A673 (cell line): ENCODE measurements around the gene TET3. TPM values are rescaled to one million over a fixed set of nuclear protein-coding genes. Genes with fewer than 3 reads are reported as not detected.

Source experiments
- BruUV-seq: library from RNA; stranded (reverse); fragments of 400-500 nt; replicated peaks from 2 replicates; lab custom pipeline; 2021; lab: Mats Ljungman, UMichigan
- CTCF ChIA-PET: fragments of 300-600 bp; sonication (Branson Sonifier 250); formaldehyde crosslinking; loops from one replicate; lab custom pipeline; 2022; ENCODE audit warnings: antibody characterized with exemption; lab: Charles Lee
- POLR2A ChIA-PET: fragments of 300-600 bp; sonication (Branson Sonifier 250); formaldehyde crosslinking; loops from one replicate; lab custom pipeline; 2022; ENCODE audit warnings: antibody characterized with exemption; ENCODE audit not compliant: low non-redundant PET; lab: Charles Lee
- DNase-seq: peaks from one replicate; pipeline ENCODE4 v3.0.0-alpha.2; 2015; ENCODE audit warnings: low spot score
- H3K27ac ChIP-seq: fragments of 200-600 bp; sonication (generic); 2 replicates; pipeline ENCODE4 v1.5.1; 2016; ENCODE audit warnings: mixed run types, low read depth, mild to moderate bottlenecking, mixed read lengths, antibody characterized with exemption, low read length; ENCODE audit not compliant: poor library complexity, severe bottlenecking
- H3K27me3 ChIP-seq: fragments of 200-600 bp; sonication (generic); replicated peaks from 2 replicates; pipeline ENCODE4 v1.6.1; 2017; ENCODE audit warnings: mixed run types, low read depth, mild to moderate bottlenecking, mixed read lengths, antibody characterized with exemption, low read length; ENCODE audit not compliant: insufficient read depth, poor library complexity
- H3K36me3 ChIP-seq: fragments of 200-600 bp; sonication (generic); 2 replicates; pipeline ENCODE4 v1.6.1; 2016; ENCODE audit warnings: mixed run types, mild to moderate bottlenecking, mixed read lengths, antibody characterized with exemption, low read length; ENCODE audit not compliant: insufficient read depth, poor library complexity, severe bottlenecking
- H3K4me1 ChIP-seq: fragments of 200-600 bp; sonication (generic); 2 replicates; pipeline ENCODE4 v1.6.1; 2017; ENCODE audit warnings: mixed run types, mild to moderate bottlenecking, mixed read lengths, antibody characterized with exemption, low read length; ENCODE audit not compliant: insufficient read depth, poor library complexity, severe bottlenecking
- H3K4me3 ChIP-seq: fragments of 200-600 bp; sonication (generic); 2 replicates; pipeline ENCODE4 v1.5.1; 2016; ENCODE audit warnings: low read depth, mixed run types, mild to moderate bottlenecking, mixed read lengths, low read length; ENCODE audit not compliant: poor library complexity, severe bottlenecking
- H3K9me3 ChIP-seq: fragments of 200-600 bp; sonication (generic); 2 replicates; pipeline ENCODE4 v1.6.1; 2016; ENCODE audit warnings: mixed run types, low read depth, mild to moderate bottlenecking, mixed read lengths, antibody characterized with exemption, low read length; ENCODE audit not compliant: poor library complexity, severe bottlenecking
- EZH2 ChIP-seq: fragments of 200-600 bp; sonication (generic); IDR thresholded peaks from 2 replicates; pipeline ENCODE4 v1.6.1; 2017; ENCODE audit warnings: borderline replicate concordance, low read depth, mild to moderate bottlenecking, mixed read lengths, antibody characterized with exemption, low read length; ENCODE audit not compliant: poor library complexity, severe bottlenecking
- intact Hi-C: fragments of 100-400 bp; cut with micrococcal nuclease; formaldehyde crosslinking; loops from one replicate; pipeline ENCODE4 v1.10.0; 2022; ENCODE audit not compliant: unreplicated experiment
- total RNA-seq: library from RNA; stranded (reverse); gene quantifications from 2 replicates; pipeline ENCODE4 v1.2.3, GENCODE V29; 2021
- TF ChIP-seq, protein P1 (sequence below): fragments of 300-800, 200-600 bp; sonication (generic); conservative IDR thresholded peaks from 2 replicates; pipeline ENCODE4 v1.5.1; 2017; ENCODE audit warnings: low read depth, mild to moderate bottlenecking, antibody characterized with exemption, low read length, moderate library complexity, mixed read lengths

TET3 gene
- total RNA-seq, 1 experiment from 2014 or later, result 26.3 TPM

- Histone ChIP-seq H3K36me3 (peaks cover 5% of the 10 kb centered on the region), H3K27ac (no peak overlapping the region), H3K27me3 (no peaks in the 10 kb centered on the region), H3K9me3 (no peaks in the 10 kb centered on the region), H3K4me1 (peaks cover 41% of the 10 kb centered on the region), H3K4me3 (no peak overlapping the region)
- intact Hi-C loops, result loop anchor here (5.0 to 10.0 kb wide), 2 partner anchors 55 to 123 kb away; partner anchors contain the start of gene DGUOK
- POLR2A ChIA-PET, result no interaction called here
- TF ChIP-seq EZH2, result no peak
- TF ChIP-seq, protein P1, sequence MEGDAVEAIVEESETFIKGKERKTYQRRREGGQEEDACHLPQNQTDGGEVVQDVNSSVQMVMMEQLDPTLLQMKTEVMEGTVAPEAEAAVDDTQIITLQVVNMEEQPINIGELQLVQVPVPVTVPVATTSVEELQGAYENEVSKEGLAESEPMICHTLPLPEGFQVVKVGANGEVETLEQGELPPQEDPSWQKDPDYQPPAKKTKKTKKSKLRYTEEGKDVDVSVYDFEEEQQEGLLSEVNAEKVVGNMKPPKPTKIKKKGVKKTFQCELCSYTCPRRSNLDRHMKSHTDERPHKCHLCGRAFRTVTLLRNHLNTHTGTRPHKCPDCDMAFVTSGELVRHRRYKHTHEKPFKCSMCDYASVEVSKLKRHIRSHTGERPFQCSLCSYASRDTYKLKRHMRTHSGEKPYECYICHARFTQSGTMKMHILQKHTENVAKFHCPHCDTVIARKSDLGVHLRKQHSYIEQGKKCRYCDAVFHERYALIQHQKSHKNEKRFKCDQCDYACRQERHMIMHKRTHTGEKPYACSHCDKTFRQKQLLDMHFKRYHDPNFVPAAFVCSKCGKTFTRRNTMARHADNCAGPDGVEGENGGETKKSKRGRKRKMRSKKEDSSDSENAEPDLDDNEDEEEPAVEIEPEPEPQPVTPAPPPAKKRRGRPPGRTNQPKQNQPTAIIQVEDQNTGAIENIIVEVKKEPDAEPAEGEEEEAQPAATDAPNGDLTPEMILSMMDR, result no peak
- no peak for DNase-seq
- CTCF ChIA-PET, result no interaction called here
- BruUV-seq, result no TSS peak
Observed at GRCh38 chr2:73982140-73982617, 2.5 kb upstream of the TET3 start.

- DNase-seq, result no peak
- peak overlapping the region; percentile 56 for H3K4me3 ChIP-seq
- no peak for TF ChIP-seq EZH2
- TF ChIP-seq, protein P1, result no peak
- H3K4me1 ChIP-seq, result peaks cover 55% of the 10 kb centered on the region
- H3K27me3 ChIP-seq, result no peaks in the 10 kb centered on the region
- ChIA-PET CTCF (no interaction called here), POLR2A (no interaction called here)
- peaks cover 5% of the 10 kb centered on the region for H3K36me3 ChIP-seq
- BruUV-seq, result no TSS peak
- intact Hi-C loops, result loop anchor here (5.0 to 10.0 kb wide), 2 partner anchors 56 to 121 kb away; partner anchors contain the start of gene DGUOK
- H3K9me3 ChIP-seq, result no peaks in the 10 kb centered on the region
- H3K27ac ChIP-seq, result peak overlapping the region; percentile 65
Observed at GRCh38 chr2:73983322-73984202, 1.1 kb upstream of the TET3 start.

- Histone ChIP-seq H3K27ac (peak overlapping the region; percentile 65), H3K4me1 (peaks cover 53% of the 10 kb centered on the region), H3K36me3 (peaks cover 11% of the 10 kb centered on the region), H3K27me3 (no peaks in the 10 kb centered on the region), H3K9me3 (no peaks in the 10 kb centered on the region), H3K4me3 (peak overlapping the region; percentile 56)
- TF ChIP-seq EZH2, result no peak
- TF ChIP-seq, protein P1, result no peak
- BruUV-seq, result no TSS peak
- intact Hi-C loops, result loop anchor here (5.0 to 10.0 kb wide), 2 partner anchors 58 to 120 kb away; partner anchors contain the start of gene DGUOK
- DNase-seq, result no peak
- POLR2A ChIA-PET, result no interaction called here
- CTCF ChIA-PET, result no interaction called here
Observed at GRCh38 chr2:73984922-73985307, 205 bp downstream of the TET3 start.
